GM12865 (cell line): ENCODE data around the gene TAF5L.
"Not testable (repeated sequence)": the region's sequence is repeated elsewhere in the genome, so short reads cannot be mapped to it uniquely, and the experiment has no call there.

Experiments used
- DNase-seq: peaks from one replicate; pipeline ENCODE4 v3.0.0; 2010; ENCODE audit warnings: low read depth
- H3K4me3 ChIP-seq: 2 replicates; pipeline ENCODE4 v1.5.1; 2011; ENCODE audit warnings: mild to moderate bottlenecking, low read depth, low read length, control low read depth
- CTCF ChIP-seq: IDR thresholded peaks from 2 replicates; pipeline ENCODE4 v1.5.1; 2011; ENCODE audit warnings: low read length, control low read depth, low read depth, inconsistent platforms; ENCODE audit not compliant: insufficient read depth; ENCODE audit errors: missing control alignments

TAF5L gene

GRCh38 chr1:229600229-229600628 lies 25.7 kb downstream of the TAF5L start:
- H3K4me3 ChIP-seq = no peak overlapping the region
- TF ChIP-seq CTCF = no peak
- no peak for DNase-seq

- no peak for TF ChIP-seq CTCF
- no peak for DNase-seq
- no peak overlapping the region for H3K4me3 ChIP-seq
These were observed 26.5 kb downstream of the TAF5L start for GRCh38 chr1:229599218-229599954.

- H3K4me3 ChIP-seq = no peak overlapping the region
- no peak for TF ChIP-seq CTCF
- DNase-seq = no peak
These were observed 28.0 kb downstream of the TAF5L start for GRCh38 chr1:229597877-229598276.

GRCh38 chr1:229596925-229597699 lies 28.8 kb downstream of the TAF5L start:
- no peak for DNase-seq
- TF ChIP-seq CTCF = no peak
- H3K4me3 ChIP-seq = no peak overlapping the region

GRCh38 chr1:229595876-229596275 lies 30.0 kb downstream of the TAF5L start:
- H3K4me3 ChIP-seq, DNase-seq: not testable (repeated sequence)

GRCh38 chr1:229594227-229595008 lies 31.5 kb downstream of the TAF5L start:
- no peak for TF ChIP-seq CTCF
- no peak overlapping the region for H3K4me3 ChIP-seq
- no peak for DNase-seq

GRCh38 chr1:229593800-229594199 lies 32.1 kb downstream of the TAF5L start:
- TF ChIP-seq CTCF = no peak
- no peak overlapping the region for H3K4me3 ChIP-seq
- DNase-seq = no peak
